A673 (cell line): Measurements from ENCODE around the gene ZDHHC1. TPM values are rescaled to one million over a fixed set of nuclear protein-coding genes. Genes with fewer than 3 reads are reported as not detected.

Experiments
- BruUV-seq: library from RNA; stranded (reverse); fragments of 400-500 nt; replicated peaks from 2 replicates; lab custom pipeline; 2021; lab: Mats Ljungman, UMichigan
- CTCF ChIA-PET: fragments of 300-600 bp; sonication (Branson Sonifier 250); formaldehyde crosslinking; loops from one replicate; lab custom pipeline; 2022; ENCODE audit warnings: antibody characterized with exemption; lab: Charles Lee
- POLR2A ChIA-PET: fragments of 300-600 bp; sonication (Branson Sonifier 250); formaldehyde crosslinking; loops from one replicate; lab custom pipeline; 2022; ENCODE audit warnings: antibody characterized with exemption; ENCODE audit not compliant: low non-redundant PET; lab: Charles Lee
- DNase-seq: peaks from one replicate; pipeline ENCODE4 v3.0.0-alpha.2; 2015; ENCODE audit warnings: low spot score
- H3K27ac ChIP-seq: fragments of 200-600 bp; sonication (generic); 2 replicates; pipeline ENCODE4 v1.5.1; 2016; ENCODE audit warnings: mixed run types, low read depth, mild to moderate bottlenecking, mixed read lengths, antibody characterized with exemption, low read length; ENCODE audit not compliant: poor library complexity, severe bottlenecking
- H3K27me3 ChIP-seq: fragments of 200-600 bp; sonication (generic); replicated peaks from 2 replicates; pipeline ENCODE4 v1.6.1; 2017; ENCODE audit warnings: mixed run types, low read depth, mild to moderate bottlenecking, mixed read lengths, antibody characterized with exemption, low read length; ENCODE audit not compliant: insufficient read depth, poor library complexity
- H3K36me3 ChIP-seq: fragments of 200-600 bp; sonication (generic); 2 replicates; pipeline ENCODE4 v1.6.1; 2016; ENCODE audit warnings: mixed run types, mild to moderate bottlenecking, mixed read lengths, antibody characterized with exemption, low read length; ENCODE audit not compliant: insufficient read depth, poor library complexity, severe bottlenecking
- H3K4me1 ChIP-seq: fragments of 200-600 bp; sonication (generic); 2 replicates; pipeline ENCODE4 v1.6.1; 2017; ENCODE audit warnings: mixed run types, mild to moderate bottlenecking, mixed read lengths, antibody characterized with exemption, low read length; ENCODE audit not compliant: insufficient read depth, poor library complexity, severe bottlenecking
- H3K4me3 ChIP-seq: fragments of 200-600 bp; sonication (generic); 2 replicates; pipeline ENCODE4 v1.5.1; 2016; ENCODE audit warnings: low read depth, mixed run types, mild to moderate bottlenecking, mixed read lengths, low read length; ENCODE audit not compliant: poor library complexity, severe bottlenecking
- H3K9me3 ChIP-seq: fragments of 200-600 bp; sonication (generic); 2 replicates; pipeline ENCODE4 v1.6.1; 2016; ENCODE audit warnings: mixed run types, low read depth, mild to moderate bottlenecking, mixed read lengths, antibody characterized with exemption, low read length; ENCODE audit not compliant: poor library complexity, severe bottlenecking
- CTCF ChIP-seq: fragments of 300-800, 200-600 bp; sonication (generic); conservative IDR thresholded peaks from 2 replicates; pipeline ENCODE4 v1.5.1; 2017; ENCODE audit warnings: low read depth, mild to moderate bottlenecking, antibody characterized with exemption, low read length, moderate library complexity, mixed read lengths
- EZH2 ChIP-seq: fragments of 200-600 bp; sonication (generic); IDR thresholded peaks from 2 replicates; pipeline ENCODE4 v1.6.1; 2017; ENCODE audit warnings: borderline replicate concordance, low read depth, mild to moderate bottlenecking, mixed read lengths, antibody characterized with exemption, low read length; ENCODE audit not compliant: poor library complexity, severe bottlenecking
- intact Hi-C: fragments of 100-400 bp; cut with micrococcal nuclease; formaldehyde crosslinking; loops from one replicate; pipeline ENCODE4 v1.10.0; 2022; ENCODE audit not compliant: unreplicated experiment
- total RNA-seq: library from RNA; stranded (reverse); gene quantifications from 2 replicates; pipeline ENCODE4 v1.2.3, GENCODE V29; 2021

ZDHHC1 gene
- total RNA-seq, 1 experiment from 2014 or later: 5.3 TPM

- intact Hi-C loops: no loop called here
- H3K4me1 ChIP-seq: no peaks in the 10 kb centered on the region
- no peaks in the 10 kb centered on the region for H3K36me3 ChIP-seq
- no peak for DNase-seq
- H3K9me3 ChIP-seq: no peaks in the 10 kb centered on the region
- ChIA-PET POLR2A (no interaction called here), CTCF (no interaction called here)
- H3K4me3 ChIP-seq: no peak overlapping the region
- no peak overlapping the region for H3K27ac ChIP-seq
- no peaks in the 10 kb centered on the region for H3K27me3 ChIP-seq
- TF ChIP-seq EZH2 (no peak), CTCF (no peak)
- no TSS peak for BruUV-seq
Measured at GRCh38 chr16:67403976-67404555, 12.2 kb downstream of the ZDHHC1 start.

DNA sequence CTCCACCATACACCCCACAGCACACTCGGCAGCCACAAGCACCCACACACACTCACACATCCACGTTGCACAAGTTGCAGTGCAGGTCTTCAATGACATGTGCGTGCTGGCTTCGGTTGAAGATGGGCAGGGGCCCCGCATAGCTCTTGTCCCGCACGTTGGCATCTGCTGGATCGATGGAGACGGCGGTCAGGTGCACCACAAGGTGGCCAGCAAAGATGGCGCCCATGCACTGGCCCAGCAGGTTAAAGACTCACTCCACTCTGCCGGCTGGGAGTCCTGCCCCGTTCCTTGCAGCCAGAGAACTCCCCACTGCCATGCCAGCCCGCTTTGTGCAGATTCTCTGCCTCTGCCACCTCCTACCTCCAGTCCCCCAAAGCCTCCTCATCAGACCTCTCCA lies 15.4 kb downstream of the ZDHHC1 start:
- intact Hi-C loops: no loop called here
- no TSS peak for BruUV-seq
- ChIA-PET CTCF (interaction anchor here (0.6 kb wide), 1 partner anchor 15 kb away, joined by 3 read pairs; no protein-coding TSS in a partner anchor), POLR2A (no interaction called here)
- Histone ChIP-seq H3K4me3 (no peak overlapping the region), H3K27me3 (no peaks in the 10 kb centered on the region), H3K9me3 (no peaks in the 10 kb centered on the region), H3K4me1 (peaks cover 5% of the 10 kb centered on the region), H3K27ac (no peak overlapping the region), H3K36me3 (no peaks in the 10 kb centered on the region)
- DNase-seq: no peak
- TF ChIP-seq EZH2: no peak
- TF ChIP-seq CTCF: no peak

- ChIA-PET CTCF (interaction anchor here (0.6 to 1.7 kb wide), 9 partner anchors 9 to 416 kb away, joined by 3 to 8 read pairs (median 4); no protein-coding TSS in a partner anchor), POLR2A (no interaction called here)
- Histone ChIP-seq H3K4me3 (no peak overlapping the region), H3K36me3 (no peaks in the 10 kb centered on the region), H3K27ac (no peak overlapping the region), H3K9me3 (no peaks in the 10 kb centered on the region), H3K27me3 (no peaks in the 10 kb centered on the region), H3K4me1 (peaks cover 5% of the 10 kb centered on the region)
- no TSS peak for BruUV-seq
- DNase-seq: no peak
- TF ChIP-seq CTCF: 0 out of 2 replicates have a peak, but pooled peaks have one; percentile 7
- no peak for TF ChIP-seq EZH2
- intact Hi-C loops: loop anchor here (5.0 kb wide), 1 partner anchor 448 kb away; no protein-coding TSS in a partner anchor
Measured at GRCh38 chr16:67399749-67400704, 16.2 kb downstream of the ZDHHC1 start.
